Stimulated activated memory B cell treated with anti-CD40 and anti-IgM and Interleukin-4, amounts not matched to agents 10 μg/mL and 1 μg/mL and 100 μg/mL, for 72 hours (primary cell): ENCODE results near the gene ANKRD66.

Experiments used
- ATAC-seq: fragments of 150-1000 bp; cut with Tn5 transposase; 2 replicates; pipeline ENCODE4 v1.10.0; 2021
- H3K27ac Mint-ChIP-seq: one replicate; pipeline ENCODE4 v1.8.0; 2022; ENCODE audit warnings: mild to moderate bottlenecking, mixed read lengths
- H3K27me3 Mint-ChIP-seq: one replicate; pipeline ENCODE4 v1.8.0; 2022; ENCODE audit warnings: mixed read lengths
- H3K36me3 Mint-ChIP-seq: one replicate; pipeline ENCODE4 v1.8.0; 2022; ENCODE audit warnings: mixed read lengths
- H3K4me1 Mint-ChIP-seq: one replicate; pipeline ENCODE4 v1.8.0; 2022; ENCODE audit warnings: mixed read lengths
- H3K4me3 Mint-ChIP-seq: one replicate; pipeline ENCODE4 v1.8.0; 2022; ENCODE audit warnings: mild to moderate bottlenecking, moderate library complexity, mixed read lengths
- H3K9me3 Mint-ChIP-seq: one replicate; pipeline ENCODE4 v1.8.0; 2022; ENCODE audit warnings: mixed read lengths

Gene ANKRD66

DNA sequence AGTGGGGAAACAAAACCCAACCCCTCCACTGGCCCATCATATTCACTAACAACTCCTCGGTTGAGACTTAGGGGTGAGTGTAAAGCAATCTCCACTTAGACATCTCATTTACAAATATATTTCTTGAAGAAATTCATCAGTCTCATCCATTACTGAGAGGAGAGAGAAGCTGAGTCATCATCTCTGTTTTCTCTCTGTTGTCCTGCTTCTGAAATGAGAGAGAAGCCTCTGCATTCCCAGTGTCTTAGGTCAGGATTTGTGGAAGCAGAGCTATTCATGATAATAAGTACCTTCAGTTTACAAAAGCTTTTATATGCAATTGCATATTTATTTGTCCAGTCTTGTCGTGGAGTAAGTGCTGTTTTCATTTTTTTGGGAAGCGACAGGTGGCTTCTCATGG is 47.3 kb downstream of the ANKRD66 start:
- Mint-ChIP-seq H3K27me3 (peaks cover 9% of the 10 kb centered on the region), H3K36me3 (no peaks in the 10 kb centered on the region), H3K9me3 (peaks cover 3% of the 10 kb centered on the region), H3K27ac (no peak overlapping the region), H3K4me1 (no peaks in the 10 kb centered on the region), H3K4me3 (no peak overlapping the region)
- no peak for ATAC-seq

DNA sequence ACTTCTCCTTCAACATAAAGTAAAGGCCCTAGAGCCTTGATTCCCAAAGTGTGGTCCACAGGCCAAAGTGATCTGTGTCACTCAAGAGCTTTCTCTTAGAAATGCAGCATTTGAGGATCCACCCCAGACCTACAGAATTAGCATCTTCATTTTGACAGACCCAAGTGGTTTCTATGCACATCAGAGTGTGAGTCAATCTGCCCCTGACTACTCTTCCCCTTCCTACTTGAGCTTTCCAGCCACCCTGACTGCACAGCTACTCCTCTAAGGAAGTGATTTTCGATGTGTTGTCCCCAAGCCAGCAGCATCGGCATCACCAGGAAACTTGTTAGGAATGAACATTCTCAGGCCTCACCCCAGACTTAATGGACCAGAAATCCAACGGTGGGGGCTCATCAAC is 49.1 kb downstream of the ANKRD66 start:
- no peak overlapping the region for H3K4me3 Mint-ChIP-seq
- H3K4me1 Mint-ChIP-seq, result no peaks in the 10 kb centered on the region
- H3K27ac Mint-ChIP-seq, result no peak overlapping the region
- H3K9me3 Mint-ChIP-seq, result peaks cover 3% of the 10 kb centered on the region
- no peaks in the 10 kb centered on the region for H3K36me3 Mint-ChIP-seq
- ATAC-seq, result no peak
- H3K27me3 Mint-ChIP-seq, result peaks cover 9% of the 10 kb centered on the region

DNA sequence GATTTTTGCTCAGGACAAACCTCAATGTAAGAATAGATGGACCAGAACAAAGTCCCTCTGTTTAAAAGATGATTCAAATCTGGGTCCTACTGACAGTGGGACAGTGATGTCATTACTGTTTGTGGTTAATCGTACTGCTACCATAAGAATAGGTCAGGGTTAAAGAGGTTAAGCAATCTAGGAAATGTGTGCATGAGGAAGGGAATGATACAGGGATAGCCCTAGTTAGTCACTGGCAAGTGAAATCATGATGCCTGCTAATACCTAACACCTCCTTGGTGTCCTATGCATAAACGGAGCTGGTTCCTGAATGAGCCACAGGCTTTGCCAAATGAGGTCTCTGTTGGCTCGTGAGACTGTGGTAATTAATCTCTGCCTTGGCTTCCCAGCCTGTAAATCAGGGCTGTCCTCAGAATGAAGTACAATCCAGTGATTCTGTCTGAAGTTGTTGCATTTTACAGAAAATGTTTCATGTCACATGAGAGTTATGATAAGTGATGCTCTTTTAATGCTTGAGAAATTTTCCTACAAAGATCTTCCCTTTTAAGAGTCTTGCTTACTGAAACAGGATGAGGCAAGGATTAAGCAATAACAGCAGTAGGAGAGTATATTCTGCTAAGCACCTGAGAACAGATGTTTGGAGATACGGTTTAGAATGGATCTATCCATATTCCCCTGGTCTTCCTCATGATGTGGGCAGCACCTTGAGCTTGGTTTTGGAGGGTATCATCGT is 50.3 kb downstream of the ANKRD66 start:
- ATAC-seq, result no peak

DNA sequence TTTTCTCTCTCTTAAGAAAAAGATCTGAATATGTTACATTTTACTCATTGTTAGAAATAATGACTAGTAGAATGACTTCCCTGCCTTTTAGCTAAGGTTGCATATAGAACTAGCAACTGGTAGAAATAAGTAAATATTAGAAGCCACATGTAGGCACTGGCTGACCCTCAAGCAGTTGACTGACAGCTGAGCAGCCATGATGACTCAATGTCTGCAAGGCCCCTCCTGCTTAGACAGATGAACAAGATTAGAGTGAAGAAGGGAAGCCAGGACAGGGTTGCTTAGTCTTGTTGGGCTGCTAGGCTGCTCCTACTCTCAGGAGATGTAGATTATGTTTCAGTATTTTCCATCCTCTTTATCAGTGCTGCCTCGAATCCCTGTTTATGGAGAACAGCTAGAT is 52.9 kb downstream of the ANKRD66 start:
- no peak overlapping the region for H3K27ac Mint-ChIP-seq
- peaks cover 9% of the 10 kb centered on the region for H3K27me3 Mint-ChIP-seq
- no peak overlapping the region for H3K4me3 Mint-ChIP-seq
- no peaks in the 10 kb centered on the region for H3K36me3 Mint-ChIP-seq
- no peaks in the 10 kb centered on the region for H3K4me1 Mint-ChIP-seq
- peaks cover 3% of the 10 kb centered on the region for H3K9me3 Mint-ChIP-seq
- no peak for ATAC-seq

More for the DNA sequence above, 50.3 kb downstream of the ANKRD66 start:
- Mint-ChIP-seq H3K4me3 (no peak overlapping the region), H3K27me3 (peaks cover 9% of the 10 kb centered on the region), H3K4me1 (no peaks in the 10 kb centered on the region), H3K36me3 (no peaks in the 10 kb centered on the region), H3K27ac (no peak overlapping the region), H3K9me3 (peaks cover 3% of the 10 kb centered on the region)

DNA sequence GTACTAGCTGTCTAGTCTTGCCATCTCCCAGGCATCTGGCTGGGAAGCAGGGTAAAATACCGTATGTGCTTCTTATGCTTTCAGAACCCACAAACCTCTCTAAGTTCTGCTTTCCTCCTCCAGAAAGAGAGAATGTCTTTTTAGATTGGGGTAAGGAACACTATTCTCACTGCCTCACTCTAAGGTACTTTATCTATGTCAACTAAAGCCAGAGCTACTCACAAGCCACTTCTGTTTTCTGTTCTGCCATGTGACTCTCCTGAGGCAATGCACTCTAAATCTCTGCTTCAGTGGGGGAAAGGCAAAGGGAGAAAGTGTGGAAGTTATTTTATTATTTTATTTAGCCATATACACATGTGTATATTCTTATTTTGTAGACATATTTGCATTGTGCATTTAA is 62.1 kb downstream of the ANKRD66 start:
- Mint-ChIP-seq H3K27me3 (peaks cover 57% of the 10 kb centered on the region), H3K9me3 (peaks cover 2% of the 10 kb centered on the region), H3K36me3 (no peaks in the 10 kb centered on the region), H3K4me1 (no peaks in the 10 kb centered on the region), H3K4me3 (no peak overlapping the region), H3K27ac (no peak overlapping the region)
- no peak for ATAC-seq
